Measurements from ENCODE around the gene SPATA45.

SPATA45 gene

GRCh38 chr1:212828395-212828794, 19.1 kb downstream of the SPATA45 start:
- DNase-seq (ENCODE audit: low read depth) = no peak

GRCh38 chr1:212827831-212828278, 19.6 kb downstream of the SPATA45 start:
- no peak for DNase-seq (ENCODE audit: low read depth)

- no peak for DNase-seq (ENCODE audit: low read depth)
Observed at GRCh38 chr1:212827171-212827776, 20.2 kb downstream of the SPATA45 start.

- no peak for DNase-seq (ENCODE audit: low read depth)
Observed at GRCh38 chr1:212825798-212826452, 21.5 kb downstream of the SPATA45 start.

- DNase-seq (ENCODE audit: low read depth) = no peak
Observed at GRCh38 chr1:212824201-212824600, 23.2 kb downstream of the SPATA45 start.

- no peak for DNase-seq (ENCODE audit: low read depth)
Observed at GRCh38 chr1:212822956-212823355, 24.5 kb downstream of the SPATA45 start.

GRCh38 chr1:212820969-212821368, 26.5 kb downstream of the SPATA45 start:
- no peak for DNase-seq (ENCODE audit: low read depth)

GRCh38 chr1:212819726-212820125, 27.7 kb downstream of the SPATA45 start:
- no peak for DNase-seq (ENCODE audit: low read depth)

- DNase-seq (ENCODE audit: low read depth) = no peak
Observed at GRCh38 chr1:212816567-212817278, 30.7 kb downstream of the SPATA45 start.

GRCh38 chr1:212814537-212815334, 32.7 kb downstream of the SPATA45 start:
- DNase-seq (ENCODE audit: low read depth) = no peak

GRCh38 chr1:212805767-212806166, 41.7 kb downstream of the SPATA45 start:
- no peak for DNase-seq (ENCODE audit: low read depth)

GRCh38 chr1:212797681-212798080, 49.8 kb downstream of the SPATA45 start:
- DNase-seq (ENCODE audit: low read depth) = no peak

- no peak for DNase-seq (ENCODE audit: low read depth)
Observed at GRCh38 chr1:212794561-212795014, 52.9 kb downstream of the SPATA45 start.

- DNase-seq (ENCODE audit: low read depth) = no peak
Observed at GRCh38 chr1:212792396-212792908, 55.0 kb downstream of the SPATA45 start.

- DNase-seq (ENCODE audit: low read depth) = peak; percentile 95
Observed at GRCh38 chr1:212791676-212792395, 55.6 kb downstream of the SPATA45 start, which contains the start of the genes NSL1 and TATDN3. Gene NSL1, minus strand, starts transcription at chr1:212791777. Its CDS starts 14 bp downstream, at chr1:212791763. Gene TATDN3, plus strand, starts transcription at chr1:212791894. Its CDS starts 28 bp downstream, at chr1:212791922.

- DNase-seq (ENCODE audit: low read depth) = no peak
Observed at GRCh38 chr1:212791261-212791675, 56.2 kb downstream of the SPATA45 start.

GRCh38 chr1:212785871-212786270, 61.6 kb downstream of the SPATA45 start:
- DNase-seq (ENCODE audit: low read depth) = no peak

GRCh38 chr1:212783976-212784375, 63.5 kb downstream of the SPATA45 start:
- DNase-seq (ENCODE audit: low read depth) = no peak

- no peak for DNase-seq (ENCODE audit: low read depth)
Observed at GRCh38 chr1:212782422-212783154, 64.9 kb downstream of the SPATA45 start.

- no peak for DNase-seq (ENCODE audit: low read depth)
Observed at GRCh38 chr1:212781225-212781624, 66.2 kb downstream of the SPATA45 start.

All from activated gamma-delta T cell treated with anti-CD3 and anti-CD28 coated beads, Interleukin-2, amount 50 U/mL, for 16 hours (primary cell).